NT2/D1 (cell line): ENCODE results near the gene CIDEC.

Source experiments
- SUZ12 ChIP-seq: IDR thresholded peaks from 2 replicates; pipeline ENCODE4 v1.6.1; 2011; ENCODE audit not compliant: insufficient read length, insufficient read depth; ENCODE audit errors: extremely low read depth
- YY1 ChIP-seq: IDR thresholded peaks from 2 replicates; pipeline ENCODE4 v1.6.1; 2011; ENCODE audit not compliant: insufficient read length, insufficient read depth
- ZNF274 ChIP-seq: IDR thresholded peaks from 2 replicates; pipeline ENCODE4 v1.6.1; 2011; ENCODE audit warnings: mild to moderate bottlenecking, low read depth, low read length

- TF ChIP-seq YY1 (no peak), ZNF274 (no peak), SUZ12 (no peak)
These were observed 15.7 kb downstream of the CIDEC start for GRCh38 chr3:9864200-9864927.
